Measurements from ENCODE around the gene OLFML2A. TPM values are rescaled to one million over a fixed set of nuclear protein-coding genes. Genes with fewer than 3 reads are reported as not detected.

The OLFML2A gene
- total and polyA plus RNA-seq, 2 of the 13 experiments (the other 11 are each of a cell fraction or from before 2014, with no cell fraction given): 0.01 to 0.02 TPM

GRCh38 chr9:124739360-124739759 lies 37.6 kb upstream of the OLFML2A start (continued):
- TF ChIP-seq SRSF1 (optimal IDR thresholded peaks at IDR 0.05; ENCODE audit: low read depth, low read length) (no peak), CSRNP2 (CRISPR knock-in tag; conservative IDR thresholded peaks at IDR 0.05; ENCODE audit: low read depth) (no peak), U2AF1 (optimal IDR thresholded peaks at IDR 0.05; ENCODE audit: low read depth, low read length) (no peak), ZHX2 (IDR thresholded peaks at IDR 0.05; ENCODE audit: low read depth) (no peak), ZHX2 (CRISPR knock-in tag; IDR thresholded peaks at IDR 0.05; ENCODE audit: borderline replicate concordance) (no peak), NR2F1 (CRISPR knock-in tag; IDR thresholded peaks at IDR 0.05) (0 out of 4 replicates have a peak, but pooled peaks of 1 of the 2 experiments have one; percentile 31), SIN3B (IDR thresholded peaks at IDR 0.05; ENCODE audit: low read length) (no peak), MTF2 (CRISPR knock-in tag; IDR thresholded peaks at IDR 0.05; ENCODE audit: borderline replicate concordance) (no peak), PRDM15 (CRISPR knock-in tag; IDR thresholded peaks at IDR 0.05) (no peak), POGZ (CRISPR knock-in tag; IDR thresholded peaks at IDR 0.05) (peak; percentile 64), MTERF4 (CRISPR knock-in tag; IDR thresholded peaks at IDR 0.05) (no peak), ZNF280D (CRISPR knock-in tag; IDR thresholded peaks at IDR 0.05) (peak; percentile 91; the same call in 1 of the 2 replicates), PHF20 (CRISPR knock-in tag; IDR thresholded peaks at IDR 0.05) (no peak)

Data from HepG2 (cell line).